Spleen (tissue), 11 donors: ENCODE results near the gene NUDT14. TPM values are rescaled to one million over a fixed set of nuclear protein-coding genes. Genes with fewer than 3 reads are reported as not detected.

Experiments used
- DNase-seq: peaks from one replicate; pipeline ENCODE4 v3.0.0-alpha.2; 2020
- H3K27ac ChIP-seq, 8 donors: fragments of 200-600 bp; sonication (generic) in 7 of 8; 1 replicate in 4 of 8; 2 replicates in 4 of 8; pipeline versions ENCODE4 v1.5.0 to v1.8.0; 2016 to 2021; ENCODE audit warnings: inconsistent platforms in 4 of 8, mild to moderate bottlenecking in 4 of 8, moderate library complexity in 1 of 8
- H3K27me3 ChIP-seq, 7 donors: fragments of 200-600 bp; sonication (generic) in 6 of 7; replicated peaks in 1 of 7; 1 replicate in 4 of 7; 2 replicates in 3 of 7; pipeline versions ENCODE4 v1.5.0 to v1.8.0; 2016 to 2021; ENCODE audit warnings: inconsistent platforms in 3 of 7, mild to moderate bottlenecking in 1 of 7
- H3K36me3 ChIP-seq, 6 donors: fragments of 200-600 bp; sonication (generic) in 5 of 6; 1 replicate in 4 of 6; 2 replicates in 2 of 6; pipeline versions ENCODE4 v1.5.0 to v1.8.0; 2016 to 2021; ENCODE audit warnings: inconsistent platforms in 2 of 6
- H3K4me1 ChIP-seq, 6 donors: fragments of 200-600 bp; sonication (generic) in 5 of 6; 1 replicate in 3 of 6; 2 replicates in 3 of 6; pipeline versions ENCODE4 v1.5.0 to v1.8.0; 2016 to 2021; ENCODE audit warnings: inconsistent platforms in 3 of 6
- H3K4me3 ChIP-seq, 8 donors: fragments of 200-600 bp; sonication (generic) in 7 of 8; 1 replicate in 4 of 8; 2 replicates in 4 of 8; pipeline versions ENCODE4 v1.5.0 to v1.8.0; 2016 to 2021; ENCODE audit warnings: inconsistent platforms in 4 of 8, mild to moderate bottlenecking in 4 of 8, moderate library complexity in 2 of 8
- H3K9me3 ChIP-seq, 8 donors: fragments of 200-600 bp; sonication (generic) in 7 of 8; 1 replicate in 4 of 8; 2 replicates in 4 of 8; pipeline versions ENCODE4 v1.5.0 to v1.8.0; 2016 to 2021; ENCODE audit warnings: inconsistent platforms in 4 of 8
- CTCF ChIP-seq, 11 experiments: fragments of 200-600 bp in 7 of 11; fragments of 450-650 bp in 4 of 11; sonication (generic) in 4 of 11; IDR thresholded peaks in 8 of 11; conservative IDR thresholded peaks in 3 of 11; 1 replicate in 7 of 11; 2 replicates in 4 of 11; pipeline versions ENCODE4 v1.4.0 to v1.8.0; 2016 to 2021; ENCODE audit warnings: antibody characterized with exemption in 11 of 11, inconsistent platforms in 4 of 11, mild to moderate bottlenecking in 1 of 11
- POLR2A ChIP-seq, 3 donors: fragments of 450-650 bp; IDR thresholded peaks; one replicate each; pipeline ENCODE4 v1.5.1; 2017; ENCODE audit warnings: antibody characterized with exemption in 3 of 3, mild to moderate bottlenecking in 1 of 3
- POLR2AphosphoS5 ChIP-seq, 3 donors: sonication (generic); formaldehyde crosslinking; IDR thresholded peaks; one replicate each; pipeline ENCODE4 v1.5.1; 2017; ENCODE audit warnings: antibody characterized with exemption in 3 of 3
- WGBS, 5 donors: extraction: QIAGEN DNeasy Blood & Tissue Kit in 3 of 5; methylation state at CpG; one replicate each; pipeline versions ENCODE4 v1.1.5 to v1.1.7; 2013 to 2018; 5-methylcytosine and 5-hydroxymethylcytosine counted together
- intact Hi-C: fragments of 100-400 bp; cut with DNase I; formaldehyde crosslinking; loops from one replicate; pipeline ENCODE4 v1.15.0; 2023; ENCODE audit warnings: low total_unique reads
- polyA plus RNA-seq, 3 donors: library from polyadenylated mRNA; stranded (reverse); fragments of 200-250 nt; gene quantifications; one replicate each; pipeline ENCODE4 v1.2.1, GENCODE V29; 2013
- total RNA-seq, 7 donors: library from RNA; depleted of rRNA in 3 of 7; stranded (reverse); fragments of >200 nt in 3 of 7; fragmentation: NEBNext Ultra II Directional in 4 of 7; extraction: Animal tissue kit (Norgen Biotek cat#: 25700) in 4 of 7; gene quantifications; one replicate each; pipeline versions ENCODE4 v1.1.0 to v1.2.1, GENCODE V29; 2016 to 2021
- donor health status: healthy with polysubstance abuse.
- donor health status: DM: no; HTN: no; CAD: no; lungs with moderate emphysema.
- donor health status: DM: no; HTN: no; CAD: no.
- donor health status: Bipolar disorder and iron deficiency.
- donor health status: healthy.
- donor health status: DM: no; HTN: no; CAD: no.
- donor health status: DM: yes; HTN: yes; CAD: no.

Gene NUDT14
- total and polyA plus RNA-seq, 10 donors = 10.1 to 31.1 (median 21.5) TPM

GRCh38 chr14:105146976-105147635, 34.0 kb downstream of the NUDT14 start:
- intact Hi-C loops = no loop called here
- 84 to 95% (median 92%) methylated on average over 12 to 22 of the region's 22 CpGs for whole genome bisulfite sequencing, 5 donors
- no peaks in the 10 kb centered on the region for H3K27me3 ChIP-seq

GRCh38 chr14:105146181-105146975, 34.7 kb downstream of the NUDT14 start:
- intact Hi-C loops = no loop called here

More at GRCh38 chr14:105146976-105147635, 34.0 kb downstream of the NUDT14 start:
- Histone ChIP-seq H3K9me3 (no peaks in the 10 kb centered on the region), H3K4me1 (peaks cover 0 to 2% (median under 1%) of the 10 kb centered on the region in 6 donors), H3K36me3 (peaks cover 0 to 2% (median 0%) of the 10 kb centered on the region in 6 donors), H3K27ac (no peak overlapping the region), H3K4me3 (no peak overlapping the region)
- DNase-seq = peak; percentile 49
- TF ChIP-seq POLR2A (IDR thresholded peaks at IDR 0.05) (no peak), CTCF (IDR thresholded peaks at IDR 0.05 in 8 of 11, conservative IDR thresholded peaks at IDR 0.05 in 3 of 11) (no peak), POLR2AphosphoS5 (IDR thresholded peaks at IDR 0.05) (no peak)

GRCh38 chr14:105145381-105146180, 35.5 kb downstream of the NUDT14 start:
- WGBS, 5 donors = 89 to 96% (median 96%) methylated on average over 15 to 28 of the region's 28 CpGs
- no peak for TF ChIP-seq CTCF (IDR thresholded peaks at IDR 0.05 in 8 of 11, conservative IDR thresholded peaks at IDR 0.05 in 3 of 11)
- TF ChIP-seq POLR2A (IDR thresholded peaks at IDR 0.05) = no peak
- TF ChIP-seq POLR2AphosphoS5 (IDR thresholded peaks at IDR 0.05) = no peak

More at GRCh38 chr14:105146181-105146975, 34.7 kb downstream of the NUDT14 start:
- peak; percentile 66 for DNase-seq
- TF ChIP-seq CTCF (IDR thresholded peaks at IDR 0.05 in 8 of 11, conservative IDR thresholded peaks at IDR 0.05 in 3 of 11) (no peak), POLR2AphosphoS5 (IDR thresholded peaks at IDR 0.05) (no peak), POLR2A (IDR thresholded peaks at IDR 0.05) (no peak)
- Histone ChIP-seq H3K27ac (no peak overlapping the region), H3K36me3 (peaks cover 0 to 2% (median 0%) of the 10 kb centered on the region in 6 donors), H3K4me3 (no peak overlapping the region), H3K9me3 (peaks cover 0 to 4% (median 0%) of the 10 kb centered on the region in 8 donors), H3K4me1 (no peaks in the 10 kb centered on the region), H3K27me3 (no peaks in the 10 kb centered on the region)
- WGBS, 5 donors = 88 to 94% (median 92%) methylated on average over 4 to 40 of the region's 40 CpGs

More at GRCh38 chr14:105145381-105146180, 35.5 kb downstream of the NUDT14 start:
- Histone ChIP-seq H3K4me3 (no peak overlapping the region), H3K36me3 (peaks cover 0 to 2% (median 0%) of the 10 kb centered on the region in 6 donors), H3K9me3 (peaks cover 0 to 12% (median 3%) of the 10 kb centered on the region in 8 donors), H3K4me1 (no peaks in the 10 kb centered on the region), H3K27me3 (no peaks in the 10 kb centered on the region), H3K27ac (no peak overlapping the region)
- no peak for DNase-seq
- intact Hi-C loops = no loop called here
